Muscle of arm (tissue), 12 donors: ENCODE results near the gene TAS1R2. TPM values are rescaled to one million over a fixed set of nuclear protein-coding genes. Genes with fewer than 3 reads are reported as not detected.

Experiments used
- DNase-seq: peaks from one replicate; pipeline ENCODE4 v3.0.0-alpha.2; 2013
- polyA plus RNA-seq, 12 donors: library from polyadenylated mRNA; unstranded; fragments of 120-200 nt; gene quantifications; one replicate each; pipeline ENCODE4 v1.2.1, GENCODE V29; 2013; ENCODE audit not compliant: insufficient read length in 12 of 12

TAS1R2 gene
- polyA plus RNA-seq, 12 donors = not detected

DNA sequence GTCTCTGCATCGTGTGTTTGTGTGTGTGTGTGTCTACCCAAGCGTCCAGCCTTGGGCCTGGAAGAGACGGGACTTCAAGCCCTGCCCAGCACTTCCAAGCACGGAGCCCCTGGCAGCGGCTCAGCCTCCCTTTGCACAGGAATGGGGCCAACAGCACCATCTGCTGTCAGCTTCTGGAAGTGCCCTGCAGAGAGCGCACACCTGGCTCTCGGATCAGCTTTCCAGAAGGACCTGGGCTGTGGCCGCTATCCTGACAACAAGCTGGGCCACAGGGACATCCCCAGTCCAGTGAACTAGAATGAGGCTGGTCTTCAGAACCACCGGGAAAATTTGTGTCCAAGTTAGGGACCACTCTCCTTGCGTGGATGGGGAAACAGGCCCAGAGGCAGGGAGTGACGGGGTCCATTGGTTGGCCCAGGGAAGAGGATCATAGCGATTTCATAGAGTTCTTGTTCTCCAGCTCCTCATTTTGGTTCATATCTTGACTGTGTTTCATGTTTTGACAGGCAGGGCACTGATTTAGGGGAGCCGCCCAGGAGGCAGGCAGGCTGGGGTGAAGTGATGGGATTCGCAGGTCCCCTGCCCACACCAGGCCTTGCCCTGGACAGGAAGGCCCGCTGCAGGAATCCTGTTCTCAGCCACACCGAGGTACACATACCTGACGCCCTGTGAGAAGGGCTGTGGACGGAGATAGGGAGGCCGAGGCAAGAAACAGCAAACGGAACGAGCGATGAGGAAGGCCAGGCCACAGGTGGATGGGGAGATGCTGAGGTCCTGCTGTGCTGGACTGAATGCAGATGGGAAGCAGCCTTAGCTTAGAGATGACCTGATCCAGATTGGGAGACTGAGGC, 38.4 kb downstream of the TAS1R2 start:
- DNase-seq = peak; percentile 90

- no peak for DNase-seq
Measured at GRCh38 chr1:18819986-18820790, 39.3 kb downstream of the TAS1R2 start.

- DNase-seq = no peak
Measured at GRCh38 chr1:18819203-18819602, 40.3 kb downstream of the TAS1R2 start.

DNA sequence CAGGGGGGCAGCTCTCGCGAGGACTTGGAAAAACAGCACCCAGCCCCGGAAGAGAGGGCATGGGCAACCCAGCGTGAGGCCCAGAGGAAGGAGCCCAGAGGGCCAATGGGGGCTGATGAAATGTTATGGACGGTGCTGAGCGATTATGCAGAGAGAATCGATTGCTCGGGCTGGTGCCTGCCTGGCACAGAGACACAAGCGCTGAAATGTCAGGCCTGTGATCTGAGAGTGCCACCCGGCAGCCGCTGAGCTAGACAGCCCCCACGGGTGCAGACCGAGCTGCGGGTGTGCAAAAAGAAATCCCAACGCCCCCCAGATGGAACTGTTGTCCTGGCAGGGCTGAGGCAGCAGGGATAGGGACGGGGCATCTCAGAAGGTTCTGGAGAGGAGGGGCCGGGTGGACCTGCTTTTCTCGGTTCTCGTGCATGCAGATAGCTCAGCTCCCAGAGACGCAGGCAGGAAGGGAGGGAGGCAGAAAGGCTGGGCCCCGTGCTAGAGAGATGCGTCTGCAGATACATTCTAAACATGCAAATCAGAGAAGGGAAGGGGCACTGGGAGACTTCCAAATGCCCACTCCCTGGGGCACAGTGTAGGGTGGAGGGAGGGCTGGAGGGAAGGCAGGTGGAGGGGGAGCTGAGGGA, 41.5 kb downstream of the TAS1R2 start:
- no peak for DNase-seq

- DNase-seq = no peak
Measured at GRCh38 chr1:18817316-18817715, 42.1 kb downstream of the TAS1R2 start.

GRCh38 chr1:18816808-18817207, 42.7 kb downstream of the TAS1R2 start:
- no peak for DNase-seq

DNA sequence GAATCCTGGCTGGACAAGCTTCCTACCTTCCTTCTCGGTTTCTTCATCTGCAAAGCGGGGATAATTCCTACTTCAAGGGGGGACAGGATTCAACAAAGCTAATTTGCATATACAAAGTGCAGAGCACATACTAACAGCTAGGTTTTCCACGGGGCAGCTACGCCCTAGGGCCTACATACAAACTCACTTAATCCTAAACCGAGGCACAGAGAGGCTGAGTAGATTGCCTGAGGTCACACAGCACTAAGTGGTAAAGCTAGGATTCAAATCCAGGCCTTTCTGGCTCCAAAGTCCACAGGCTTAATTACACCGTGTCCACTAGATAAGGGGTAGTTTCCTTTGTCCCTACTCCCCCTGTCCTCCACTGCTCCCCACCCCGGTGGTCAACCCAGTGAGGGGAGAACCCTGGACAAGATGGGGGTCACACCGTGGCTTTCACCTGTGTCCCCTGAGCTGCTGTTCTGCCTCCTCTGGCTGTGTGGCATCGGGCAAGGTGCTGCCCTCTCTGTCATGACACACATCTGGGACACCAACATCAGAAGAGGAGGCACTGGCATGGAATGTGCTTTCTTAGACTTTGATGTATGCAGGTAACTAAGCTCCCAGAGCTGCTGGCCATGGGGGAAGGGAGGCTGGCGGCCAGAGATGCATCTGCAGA, 44.5 kb downstream of the TAS1R2 start:
- DNase-seq = no peak

- DNase-seq = peak; percentile 75
Measured at GRCh38 chr1:18814425-18814824, 45.0 kb downstream of the TAS1R2 start.

GRCh38 chr1:18812453-18812939, 47.0 kb downstream of the TAS1R2 start:
- DNase-seq = no peak

- DNase-seq = no peak
Measured at GRCh38 chr1:18811733-18812452, 47.6 kb downstream of the TAS1R2 start.

DNA sequence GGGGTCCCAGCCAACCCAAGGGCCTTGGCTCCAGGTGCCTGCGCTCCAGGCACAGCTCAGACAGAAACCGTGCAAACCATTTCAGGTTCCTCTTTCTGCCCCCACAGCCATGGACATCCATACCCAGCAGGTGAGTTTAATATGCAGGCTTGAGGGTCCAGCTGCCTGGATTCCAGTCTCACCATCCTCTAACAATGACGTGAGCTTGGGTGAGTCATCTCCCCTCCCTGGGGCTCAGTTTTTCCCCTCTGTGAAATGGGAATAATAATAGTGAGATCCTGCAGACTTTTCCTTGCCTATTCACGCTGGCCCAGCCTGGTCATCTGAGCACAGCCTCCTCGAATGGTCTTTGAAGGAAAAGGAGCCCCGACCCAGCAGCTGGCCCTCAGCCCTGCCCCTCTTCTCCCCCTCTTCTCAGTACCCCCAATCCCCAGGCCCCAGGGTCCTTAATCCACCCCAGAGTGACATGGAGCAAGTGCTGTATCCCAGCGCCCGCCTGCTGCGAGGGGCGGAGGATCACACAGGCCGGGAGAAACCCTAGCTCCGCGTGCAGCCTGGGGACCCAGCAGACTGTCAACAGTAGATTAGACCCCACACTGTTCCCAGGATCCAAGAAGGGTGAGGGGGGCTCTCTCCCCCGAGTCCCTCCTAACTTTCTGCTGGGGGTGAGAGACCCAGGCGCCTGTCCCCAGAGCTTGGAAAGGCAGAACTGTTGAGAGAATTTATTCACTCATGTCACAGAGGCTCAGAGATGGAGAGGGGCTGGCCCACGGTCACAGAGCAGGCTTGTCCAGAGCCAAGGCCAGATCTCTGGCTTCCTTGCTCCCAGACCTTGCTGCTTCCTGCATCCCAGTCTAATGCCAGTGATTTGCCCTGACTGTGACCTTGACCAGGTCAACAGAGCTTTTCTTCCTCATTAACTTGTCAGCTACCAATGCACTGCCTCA, 49.2 kb downstream of the TAS1R2 start:
- DNase-seq = no peak

GRCh38 chr1:18808550-18808949, 50.9 kb downstream of the TAS1R2 start:
- DNase-seq = no peak

DNA sequence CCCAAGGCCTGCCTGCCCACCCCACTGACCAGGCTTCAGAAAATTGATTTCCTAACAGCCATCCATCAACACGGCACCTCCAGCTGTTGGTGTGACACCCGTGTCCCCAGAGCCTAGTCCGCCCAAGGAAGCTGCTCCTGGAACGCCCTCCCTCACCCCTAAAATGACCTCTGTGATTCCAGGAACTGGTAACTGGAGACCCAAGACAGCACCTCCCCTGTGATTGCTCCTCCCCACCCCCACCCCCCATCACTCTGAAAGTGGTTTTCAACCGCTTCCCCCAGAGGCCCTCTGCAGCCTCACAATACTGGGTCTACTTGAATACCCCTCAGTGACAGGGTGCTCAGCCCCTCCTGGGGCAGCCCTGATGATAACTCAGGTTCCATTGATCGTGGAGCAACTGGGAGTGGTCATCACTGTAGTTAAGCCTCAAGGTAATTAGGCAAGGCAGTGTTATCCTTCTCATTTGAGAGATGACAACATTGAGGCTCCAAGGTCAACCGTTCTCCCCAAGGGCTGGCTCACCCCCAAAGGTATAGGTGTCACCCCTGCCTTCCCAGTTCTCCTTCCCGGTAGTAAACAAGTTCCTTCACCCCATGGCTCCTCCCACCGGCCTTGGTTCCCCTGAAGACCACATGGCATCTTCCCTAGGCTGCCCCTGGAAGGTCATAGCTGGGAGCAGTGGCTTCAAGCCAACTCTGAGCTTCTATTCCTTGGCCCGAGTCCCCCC, 52.0 kb downstream of the TAS1R2 start:
- no peak for DNase-seq

DNA sequence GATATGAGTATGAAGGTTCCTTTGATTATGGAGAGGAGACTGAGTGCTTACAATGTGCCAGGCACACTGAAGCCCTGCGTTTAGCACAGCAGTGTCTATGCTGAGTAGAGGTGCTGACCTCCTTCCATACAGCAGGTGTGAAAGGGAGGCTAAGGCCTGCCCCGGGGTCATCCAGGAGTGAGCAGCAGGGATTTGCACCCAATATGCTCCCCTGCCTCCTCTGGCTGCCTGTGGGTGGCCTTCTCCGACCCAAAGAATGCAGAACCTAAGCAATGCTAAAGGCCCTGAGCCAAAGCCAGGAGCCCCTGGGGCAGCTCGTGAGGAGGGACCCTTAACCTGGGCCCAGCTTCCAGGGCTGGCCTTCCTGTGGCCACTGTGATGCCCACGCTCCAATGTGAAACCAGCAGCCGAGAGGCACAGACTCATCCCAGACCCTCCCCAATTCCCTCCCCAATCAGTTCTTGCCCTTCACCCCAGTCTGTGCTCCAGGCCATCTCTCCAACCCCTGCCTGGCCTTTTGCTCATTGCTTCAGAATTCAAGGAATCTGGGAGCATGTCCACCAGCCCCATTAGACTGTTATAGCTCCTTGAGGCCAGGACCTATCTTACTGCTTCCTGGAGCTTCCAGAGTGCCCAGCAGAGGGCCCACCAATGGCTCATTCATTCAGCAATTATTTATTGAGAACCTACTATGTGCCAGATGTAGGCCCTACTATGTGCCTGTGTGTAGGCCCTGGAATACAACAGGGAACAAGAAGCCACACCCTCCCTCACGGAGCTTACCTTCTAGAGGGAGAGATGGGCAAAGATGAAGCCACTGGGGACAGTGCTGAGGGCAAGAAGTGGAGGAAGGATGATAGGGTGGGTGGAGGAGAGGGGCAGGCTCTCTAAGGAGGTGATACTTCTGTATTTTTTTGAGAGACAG, 53.3 kb downstream of the TAS1R2 start:
- no peak for DNase-seq

DNA sequence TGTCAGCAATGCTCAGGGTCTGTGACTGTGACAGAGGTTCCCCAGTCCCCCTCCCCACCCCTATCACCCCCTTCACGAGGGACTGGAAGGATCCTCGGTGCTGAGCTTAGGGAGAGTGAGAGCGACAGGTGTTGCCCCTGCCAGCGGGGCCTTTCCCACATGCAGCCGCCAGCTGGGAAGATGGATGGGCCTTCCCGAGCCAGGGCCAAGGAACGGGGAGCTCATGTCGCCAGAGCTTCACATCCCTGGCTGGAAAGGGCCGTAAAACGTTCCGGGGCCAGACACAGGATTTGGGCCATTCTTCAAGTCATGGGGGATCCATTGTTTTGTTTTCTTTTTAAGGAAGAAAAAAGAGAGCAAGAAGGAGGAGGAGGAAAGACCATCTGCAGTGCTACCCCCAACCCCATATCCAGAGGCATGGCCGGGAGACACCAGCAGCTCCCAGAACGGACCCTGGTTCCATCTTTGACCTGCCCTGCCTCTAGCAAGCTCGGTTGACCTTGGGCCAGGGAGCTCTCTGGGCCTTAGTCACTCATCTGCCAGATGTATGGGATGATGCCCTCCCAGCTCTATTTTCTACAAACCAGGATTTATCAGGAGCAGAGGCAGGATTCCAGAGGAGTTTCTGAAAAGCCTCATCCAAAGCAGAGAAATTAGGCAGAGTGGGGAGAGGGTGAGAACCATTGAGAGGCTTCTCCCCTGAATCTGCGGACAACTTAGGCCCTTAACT, 54.1 kb downstream of the TAS1R2 start:
- peak; percentile 57 for DNase-seq

- DNase-seq = peak; percentile 57
Measured at GRCh38 chr1:18803851-18804250, 55.6 kb downstream of the TAS1R2 start.

- no peak for DNase-seq
Measured at GRCh38 chr1:18803151-18803791, 56.2 kb downstream of the TAS1R2 start.
